HUES64 (cell line): ENCODE results near the gene ANKDD1B.

ENCODE experiments used
- H3K27ac ChIP-seq: 2 replicates; pipeline ENCODE4 v1.7.0; 2013; ENCODE audit warnings: low read depth, low read length, inconsistent platforms
- H3K27me3 ChIP-seq: 2 replicates; pipeline ENCODE4 v1.6.1; 2013; ENCODE audit warnings: mild to moderate bottlenecking, low read length; ENCODE audit not compliant: insufficient read depth
- H3K36me3 ChIP-seq: 2 replicates; pipeline ENCODE4 v1.6.1; 2013; ENCODE audit warnings: mild to moderate bottlenecking, low read length; ENCODE audit not compliant: insufficient read depth
- H3K4me1 ChIP-seq: 2 replicates; pipeline ENCODE4 v1.6.1; 2013; ENCODE audit warnings: mild to moderate bottlenecking, low read length, moderate library complexity; ENCODE audit not compliant: insufficient read depth
- H3K4me3 ChIP-seq: 2 replicates; pipeline ENCODE4 v1.5.1; 2013; ENCODE audit warnings: mild to moderate bottlenecking, low read length, moderate library complexity
- H3K9ac ChIP-seq: 2 replicates; pipeline ENCODE4 v1.6.1; 2013; ENCODE audit warnings: mild to moderate bottlenecking, low read depth, low read length
- H3K9me3 ChIP-seq: 2 replicates; pipeline ENCODE4 v1.6.1; 2013; ENCODE audit warnings: low read depth, low read length; ENCODE audit not compliant: insufficient read depth
- WGBS: fragments of 150-250, 120-280 bp; methylation state at CpG from one replicate; pipeline ENCODE4 v1.1.7; 2013; ENCODE audit warnings: missing lambda C conversion rate; 5-methylcytosine and 5-hydroxymethylcytosine counted together

ANKDD1B gene

DNA sequence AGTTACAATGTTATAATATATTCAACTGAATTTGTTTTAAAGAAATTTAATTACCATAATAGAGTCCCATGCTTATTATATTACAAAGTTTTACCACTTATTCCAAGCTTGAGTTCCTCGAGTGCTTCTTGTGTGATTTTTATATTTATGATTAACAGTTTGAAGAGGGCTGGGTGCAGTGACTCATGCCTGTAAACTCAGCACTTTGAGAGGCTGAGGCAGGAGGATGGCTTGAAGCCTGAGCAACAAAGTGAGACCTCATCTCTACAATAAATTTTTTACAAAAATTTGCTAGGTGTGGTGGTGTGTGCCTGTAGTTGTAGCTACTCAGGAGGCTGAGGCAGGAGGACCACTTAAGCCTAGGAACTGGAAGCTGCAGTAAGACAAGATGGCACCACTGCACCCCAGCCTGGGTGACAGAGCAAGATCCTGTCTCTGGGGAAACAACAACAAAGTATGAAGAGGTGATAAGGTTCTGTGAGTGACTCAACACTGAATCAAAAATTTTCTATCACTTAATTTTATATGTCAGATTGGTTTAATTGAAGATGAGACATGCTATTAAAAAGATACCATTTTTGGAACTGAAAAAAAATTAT, 96.8 kb downstream of the ANKDD1B start:
- Histone ChIP-seq H3K27me3 (no peaks in the 10 kb centered on the region), H3K9me3 (no peaks in the 10 kb centered on the region), H3K9ac (no peak overlapping the region), H3K27ac (no peak overlapping the region), H3K4me1 (no peaks in the 10 kb centered on the region), H3K4me3 (no peak overlapping the region), H3K36me3 (peaks cover 52% of the 10 kb centered on the region)
- WGBS = 86% methylated on average over 1 of the region's 1 CpG

DNA sequence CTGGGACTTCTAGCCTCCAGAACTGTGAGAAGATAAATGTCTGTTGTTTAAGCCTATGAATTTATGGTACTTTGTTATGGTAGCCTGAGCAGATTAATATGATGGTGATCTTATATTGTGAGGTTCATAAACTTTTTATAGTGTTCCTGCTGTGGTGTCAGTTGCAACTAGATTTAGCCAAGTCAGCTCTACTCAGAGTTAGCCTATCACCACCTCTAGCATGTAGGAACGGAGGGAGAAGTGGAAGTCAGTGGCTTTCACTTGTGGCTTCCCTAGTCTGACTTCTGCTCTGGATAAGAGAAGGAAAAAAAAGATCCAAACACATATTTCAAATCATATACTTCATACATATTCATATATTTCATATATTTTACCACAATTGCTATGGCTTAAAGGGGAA, 99.4 kb downstream of the ANKDD1B start:
- Histone ChIP-seq H3K4me3 (no peak overlapping the region), H3K27me3 (no peaks in the 10 kb centered on the region), H3K27ac (no peak overlapping the region), H3K9me3 (no peaks in the 10 kb centered on the region), H3K9ac (no peak overlapping the region), H3K4me1 (no peaks in the 10 kb centered on the region), H3K36me3 (peaks cover 39% of the 10 kb centered on the region)
- 100% methylated on average over 1 of the region's 1 CpG for WGBS

DNA sequence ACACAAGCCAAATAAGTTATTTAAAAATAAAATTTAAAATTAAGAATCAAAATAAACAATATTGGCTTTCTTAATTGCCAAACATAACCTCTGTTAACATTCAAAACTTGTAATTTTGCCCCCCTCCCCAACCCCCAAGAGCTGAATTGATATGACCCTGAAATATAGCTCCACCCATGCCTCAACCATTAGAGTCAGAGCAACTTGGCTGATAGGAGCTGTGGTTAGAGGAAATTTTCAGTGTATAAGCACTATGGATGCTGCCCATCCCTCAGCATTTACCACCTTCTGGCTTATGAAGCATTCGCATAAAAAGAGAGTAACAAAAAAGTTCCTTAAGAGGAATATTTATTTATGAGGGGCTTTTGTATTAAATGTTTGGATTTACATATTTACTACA, 99.9 kb downstream of the ANKDD1B start:
- Histone ChIP-seq H3K36me3 (peaks cover 38% of the 10 kb centered on the region), H3K4me1 (peaks cover 4% of the 10 kb centered on the region; the same call in 1 of the 2 replicates), H3K4me3 (no peak overlapping the region), H3K27me3 (no peaks in the 10 kb centered on the region), H3K27ac (no peak overlapping the region), H3K9ac (no peak overlapping the region), H3K9me3 (no peaks in the 10 kb centered on the region)
- no CpG with 5 or more reads among the region's 1 CpG for WGBS

DNA sequence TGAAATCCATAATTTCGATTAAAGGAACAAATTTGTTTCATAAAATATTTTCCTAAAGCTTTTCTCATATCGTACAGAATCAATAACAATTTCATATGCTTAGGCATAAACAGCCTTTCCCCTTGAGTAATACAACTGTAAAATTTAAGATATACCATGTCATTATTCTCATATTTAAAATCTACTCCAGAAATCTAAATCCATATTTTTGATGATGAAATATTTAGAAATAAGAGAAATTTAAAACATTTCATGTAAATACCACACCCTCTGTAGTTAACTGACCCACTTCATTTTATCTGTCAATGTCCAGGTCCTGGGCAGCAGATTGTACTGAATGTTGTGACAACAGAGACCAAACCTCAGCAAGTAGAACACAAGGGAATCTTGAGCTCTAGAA, 100.8 kb downstream of the ANKDD1B start:
- Histone ChIP-seq H3K27me3 (no peaks in the 10 kb centered on the region), H3K9me3 (no peaks in the 10 kb centered on the region), H3K36me3 (peaks cover 38% of the 10 kb centered on the region), H3K9ac (no peak overlapping the region), H3K27ac (no peak overlapping the region), H3K4me1 (peaks cover 4% of the 10 kb centered on the region; the same call in 1 of the 2 replicates), H3K4me3 (no peak overlapping the region)
- 99% methylated on average over 2 of the region's 2 CpGs for WGBS

- Histone ChIP-seq H3K9ac (peak overlapping the region; percentile 85), H3K27ac (peak overlapping the region; percentile 83), H3K36me3 (peaks cover 19% of the 10 kb centered on the region; the same call in 1 of the 2 replicates), H3K9me3 (no peaks in the 10 kb centered on the region), H3K27me3 (no peaks in the 10 kb centered on the region), H3K4me1 (peaks cover 4% of the 10 kb centered on the region; the same call in 1 of the 2 replicates), H3K4me3 (peak overlapping the region; percentile 97)
- 1% methylated on average over 7 of the region's 7 CpGs for WGBS
Observed at GRCh38 chr5:75716715-75717081, 105.4 kb downstream of the ANKDD1B start.

DNA sequence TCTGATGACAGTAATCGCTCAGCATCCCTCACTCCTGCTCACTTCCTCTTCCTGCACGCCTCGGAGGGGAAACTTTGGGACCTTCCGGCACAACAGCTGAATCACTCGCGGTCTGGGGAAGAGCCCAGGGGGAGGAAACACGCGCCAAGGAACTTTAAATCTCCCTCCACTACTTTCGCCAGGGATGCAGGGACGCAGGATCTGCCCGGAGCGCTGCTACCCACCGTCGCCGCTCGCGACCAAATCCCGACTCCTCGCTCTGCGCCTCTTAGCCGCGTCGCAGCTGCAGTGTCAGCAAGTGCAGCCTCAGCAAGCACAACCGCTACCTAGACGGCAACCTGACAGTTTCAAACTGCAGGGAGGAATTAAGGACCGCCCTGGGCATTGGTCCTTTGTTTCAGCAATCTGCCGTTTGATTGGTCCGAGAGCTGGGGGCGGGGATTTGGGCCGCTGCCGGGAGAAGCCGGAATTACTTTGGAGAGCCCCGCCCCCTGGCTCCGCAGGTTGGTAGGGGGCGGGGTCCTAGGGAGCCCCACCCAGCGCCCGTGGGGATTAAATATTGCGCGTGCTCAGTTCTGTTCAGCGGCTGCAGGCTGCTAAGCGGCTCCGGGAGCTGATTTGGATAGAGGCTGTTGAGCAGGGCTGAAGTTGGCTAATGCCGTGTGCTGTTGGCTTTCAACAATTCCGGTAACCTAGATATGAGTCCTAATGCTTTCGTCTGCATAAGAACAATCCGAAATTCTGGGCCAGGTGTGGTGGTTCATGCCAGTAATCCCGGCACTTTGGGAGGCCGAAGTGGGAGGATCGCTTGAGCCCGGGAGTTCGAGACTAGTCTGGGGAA, 106.0 kb downstream of the ANKDD1B start, which contains the start of gene POC5:
TSS of gene POC5 (minus strand) at position 356 of the 841 bp plus-strand sequence. CDS start 4,500 bp downstream, outside the sequence.
- Histone ChIP-seq H3K27ac (peak within 1 kb of the TSS; percentile 83), H3K9me3 (no peaks in the 10 kb centered on the region), H3K27me3 (no peaks in the 10 kb centered on the region), H3K36me3 (peaks cover 12% of the 10 kb centered on the region; the same call in 1 of the 2 replicates), H3K4me1 (peaks cover 4% of the 10 kb centered on the region; the same call in 1 of the 2 replicates), H3K9ac (peak within 1 kb of the TSS; percentile 85), H3K4me3 (peak within 1 kb of the TSS; percentile 97)
- WGBS = 13% methylated on average over 51 of the region's 51 CpGs

DNA sequence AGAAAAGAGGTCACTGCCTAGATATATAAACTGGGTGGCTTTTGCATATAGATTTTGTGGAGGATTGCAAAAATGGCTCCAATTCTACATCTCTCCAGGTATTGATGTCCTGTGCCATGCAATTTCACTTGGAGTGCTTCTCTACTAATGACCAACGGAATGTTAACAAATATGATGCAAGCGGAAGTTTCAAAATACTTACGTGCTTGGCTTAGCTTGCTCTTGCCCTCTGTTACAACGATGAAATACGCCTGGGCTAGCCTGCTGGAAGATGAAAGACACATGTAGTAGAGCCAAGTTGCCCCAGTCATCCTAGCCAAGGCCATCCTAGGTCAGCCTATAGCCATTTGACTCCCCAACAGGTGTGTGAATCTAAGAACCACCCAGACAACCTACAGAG, 109.6 kb downstream of the ANKDD1B start:
- no peaks in the 10 kb centered on the region for H3K36me3 ChIP-seq

More for the DNA sequence above, 109.6 kb downstream of the ANKDD1B start:
- peaks cover 8% of the 10 kb centered on the region; the same call in 1 of the 2 replicates for H3K4me1 ChIP-seq
- no peak overlapping the region for H3K4me3 ChIP-seq
- H3K9me3 ChIP-seq = no peaks in the 10 kb centered on the region
- 92% methylated on average over 5 of the region's 5 CpGs for WGBS
- H3K9ac ChIP-seq = no peak overlapping the region
- H3K27me3 ChIP-seq = no peaks in the 10 kb centered on the region
- H3K27ac ChIP-seq = no peak overlapping the region
